Measurements from ENCODE around the gene RTTN. TPM values are rescaled to one million over a fixed set of nuclear protein-coding genes. Genes with fewer than 3 reads are reported as not detected.

RTTN gene
- total RNA-seq, 2 experiments from 2014 or later, result 19.8 to 29.7 TPM

DNA sequence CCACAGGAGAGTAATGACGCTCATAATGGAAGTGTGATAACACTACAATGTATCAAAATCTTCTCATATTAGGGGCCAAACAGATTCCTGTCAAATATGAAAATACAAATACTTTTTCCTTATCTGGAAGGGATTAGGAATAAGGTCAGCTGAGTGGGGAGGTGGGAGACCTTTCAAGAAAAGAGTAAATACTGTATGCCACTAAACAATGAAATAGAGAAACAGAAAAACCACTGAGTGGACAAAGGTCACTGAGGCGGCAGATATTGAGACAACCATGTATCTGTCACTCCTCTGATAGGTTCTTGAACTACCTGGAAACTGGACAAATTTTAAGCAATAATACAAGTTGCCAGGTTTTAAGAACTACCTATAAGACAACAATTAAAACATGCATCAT is 59.3 kb downstream of the RTTN start:
- no peak for TF ChIP-seq EZH2phosphoT487 (IDR thresholded peaks at IDR 0.05; ENCODE audit: borderline replicate concordance, low read depth, low read length)
- TF ChIP-seq, protein P1, sequence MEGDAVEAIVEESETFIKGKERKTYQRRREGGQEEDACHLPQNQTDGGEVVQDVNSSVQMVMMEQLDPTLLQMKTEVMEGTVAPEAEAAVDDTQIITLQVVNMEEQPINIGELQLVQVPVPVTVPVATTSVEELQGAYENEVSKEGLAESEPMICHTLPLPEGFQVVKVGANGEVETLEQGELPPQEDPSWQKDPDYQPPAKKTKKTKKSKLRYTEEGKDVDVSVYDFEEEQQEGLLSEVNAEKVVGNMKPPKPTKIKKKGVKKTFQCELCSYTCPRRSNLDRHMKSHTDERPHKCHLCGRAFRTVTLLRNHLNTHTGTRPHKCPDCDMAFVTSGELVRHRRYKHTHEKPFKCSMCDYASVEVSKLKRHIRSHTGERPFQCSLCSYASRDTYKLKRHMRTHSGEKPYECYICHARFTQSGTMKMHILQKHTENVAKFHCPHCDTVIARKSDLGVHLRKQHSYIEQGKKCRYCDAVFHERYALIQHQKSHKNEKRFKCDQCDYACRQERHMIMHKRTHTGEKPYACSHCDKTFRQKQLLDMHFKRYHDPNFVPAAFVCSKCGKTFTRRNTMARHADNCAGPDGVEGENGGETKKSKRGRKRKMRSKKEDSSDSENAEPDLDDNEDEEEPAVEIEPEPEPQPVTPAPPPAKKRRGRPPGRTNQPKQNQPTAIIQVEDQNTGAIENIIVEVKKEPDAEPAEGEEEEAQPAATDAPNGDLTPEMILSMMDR (conservative IDR thresholded peaks at IDR 0.05; ENCODE audit: low read length), result no peak
- Histone ChIP-seq H3K9me3 (ENCODE audit: low read length) (no peaks in the 10 kb centered on the region), H3K27ac (ENCODE audit: low read depth, low read length, poor library complexity, severe bottlenecking) (no peak overlapping the region), H4K20me1 (ENCODE audit: insufficient read depth, low read length) (no peaks in the 10 kb centered on the region), H3K4me2 (ENCODE audit: low read length) (no peak overlapping the region), H2AFZ (ENCODE audit: low read length) (no peak overlapping the region), H3K4me1 (ENCODE audit: insufficient read depth, low read length, poor library complexity, severe bottlenecking) (no peaks in the 10 kb centered on the region), H3K36me3 (ENCODE audit: insufficient read depth, low read length) (peaks cover 30% of the 10 kb centered on the region), H3K9me2 (ENCODE audit: insufficient read depth, low read length) (no peaks in the 10 kb centered on the region), H3K4me3 (ENCODE audit: low read depth, low read length, poor library complexity, severe bottlenecking) (no peak overlapping the region), H3K79me2 (ENCODE audit: insufficient read depth, low read depth, low read length) (no peaks in the 10 kb centered on the region)
- ChIA-PET POLR2A (interaction anchor here (0.8 kb wide), 1 partner anchor 19 kb away, joined by 3 read pairs; no protein-coding TSS in a partner anchor), CTCF (ENCODE audit: unreplicated experiment) (no interaction called here)
- intact Hi-C loops (cut with micrococcal nuclease; ENCODE audit: unreplicated experiment), result no loop called here
- DNase-seq (ENCODE audit: low spot score), result no peak
- no TSS peak for BruUV-seq (replicated peaks)

DNA sequence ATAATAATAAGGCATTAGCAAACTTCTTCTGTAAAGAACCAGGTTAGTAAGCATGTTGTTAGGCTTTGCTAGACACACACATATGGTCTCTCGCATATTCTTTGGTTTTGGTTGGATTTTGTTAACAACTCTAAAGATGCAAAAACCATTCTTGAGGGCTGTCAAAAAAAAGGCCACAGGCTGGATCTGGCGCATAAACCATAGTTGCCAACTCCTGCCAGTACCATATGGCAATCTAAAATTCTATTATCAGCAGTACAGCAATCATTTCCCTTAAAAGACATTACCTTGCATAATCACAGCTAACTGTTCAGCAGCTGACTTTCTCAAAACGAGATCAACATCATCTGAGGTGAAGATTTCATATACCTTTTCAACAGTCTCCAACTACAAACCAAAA is 63.5 kb downstream of the RTTN start:
- POLR2A ChIA-PET, result interaction anchor here (0.6 kb wide), 1 partner anchor 1561 kb away, joined by 3 read pairs; no protein-coding TSS in a partner anchor
- no peak overlapping the region for H2AFZ ChIP-seq (ENCODE audit: low read length)
- no peak overlapping the region for H3K27ac ChIP-seq (ENCODE audit: low read depth, low read length, poor library complexity, severe bottlenecking)
- no peak for TF ChIP-seq EZH2phosphoT487 (IDR thresholded peaks at IDR 0.05; ENCODE audit: borderline replicate concordance, low read depth, low read length)
- TF ChIP-seq, protein P1 (conservative IDR thresholded peaks at IDR 0.05; ENCODE audit: low read length), result no peak
- H3K9me2 ChIP-seq (ENCODE audit: insufficient read depth, low read length), result no peaks in the 10 kb centered on the region
- H3K36me3 ChIP-seq (ENCODE audit: insufficient read depth, low read length), result peaks cover 18% of the 10 kb centered on the region
- no peak overlapping the region for H3K4me3 ChIP-seq (ENCODE audit: low read depth, low read length, poor library complexity, severe bottlenecking)
- no peak overlapping the region for H3K4me2 ChIP-seq (ENCODE audit: low read length)
- H3K79me2 ChIP-seq (ENCODE audit: insufficient read depth, low read depth, low read length), result no peaks in the 10 kb centered on the region
- no TSS peak for BruUV-seq (replicated peaks)
- CTCF ChIA-PET (ENCODE audit: unreplicated experiment), result no interaction called here
- intact Hi-C loops (cut with micrococcal nuclease; ENCODE audit: unreplicated experiment), result no loop called here
- no peaks in the 10 kb centered on the region for H3K4me1 ChIP-seq (ENCODE audit: insufficient read depth, low read length, poor library complexity, severe bottlenecking)
- no peaks in the 10 kb centered on the region for H4K20me1 ChIP-seq (ENCODE audit: insufficient read depth, low read length)
- H3K9me3 ChIP-seq (ENCODE audit: low read length), result no peaks in the 10 kb centered on the region
- DNase-seq (ENCODE audit: low spot score), result no peak

DNA sequence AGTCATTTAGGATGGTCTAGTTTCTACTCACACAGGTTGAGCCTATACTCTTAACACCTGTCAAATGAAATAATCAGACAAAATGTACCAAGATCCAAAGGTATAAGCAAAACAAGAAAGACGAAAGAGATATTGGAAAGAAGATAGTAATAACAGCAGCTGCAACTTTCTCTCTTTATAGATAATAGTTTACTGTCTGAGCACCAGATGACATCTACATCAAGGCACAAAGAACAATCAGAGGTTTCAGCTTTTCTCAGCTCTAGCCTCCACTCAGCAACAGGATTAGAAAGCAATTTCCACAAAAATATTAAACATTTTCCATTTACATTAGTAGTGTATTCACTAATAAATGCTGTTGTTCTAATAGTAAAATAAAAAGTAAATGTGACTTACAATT is 66.3 kb downstream of the RTTN start:
- CTCF ChIA-PET (ENCODE audit: unreplicated experiment), result no interaction called here
- Histone ChIP-seq H3K4me1 (ENCODE audit: insufficient read depth, low read length, poor library complexity, severe bottlenecking) (no peaks in the 10 kb centered on the region), H3K9me3 (ENCODE audit: low read length) (no peaks in the 10 kb centered on the region), H3K36me3 (ENCODE audit: insufficient read depth, low read length) (peaks cover 15% of the 10 kb centered on the region), H3K9me2 (ENCODE audit: insufficient read depth, low read length) (no peaks in the 10 kb centered on the region), H3K4me2 (ENCODE audit: low read length) (no peak overlapping the region), H3K4me3 (ENCODE audit: low read depth, low read length, poor library complexity, severe bottlenecking) (no peak overlapping the region), H3K79me2 (ENCODE audit: insufficient read depth, low read depth, low read length) (no peaks in the 10 kb centered on the region), H3K27ac (ENCODE audit: low read depth, low read length, poor library complexity, severe bottlenecking) (no peak overlapping the region), H2AFZ (ENCODE audit: low read length) (no peak overlapping the region), H4K20me1 (ENCODE audit: insufficient read depth, low read length) (no peaks in the 10 kb centered on the region)
- intact Hi-C loops (cut with micrococcal nuclease; ENCODE audit: unreplicated experiment), result no loop called here
- BruUV-seq (replicated peaks), result no TSS peak
- POLR2A ChIA-PET, result no interaction called here
- DNase-seq (ENCODE audit: low spot score), result no peak
- no peak for TF ChIP-seq EZH2phosphoT487 (IDR thresholded peaks at IDR 0.05; ENCODE audit: borderline replicate concordance, low read depth, low read length)
- TF ChIP-seq, protein P1 (conservative IDR thresholded peaks at IDR 0.05; ENCODE audit: low read length), result no peak

All from OCI-LY7 (cell line).